IMR-90 (cell line): ENCODE results near the gene IFITM10. TPM values are rescaled to one million over a fixed set of nuclear protein-coding genes. Genes with fewer than 3 reads are reported as not detected.

Experiments
- ATAC-seq: fragments of 200-7000 bp; cut with Tn5 transposase; 2 replicates; pipeline ENCODE4 v1.9.1; 2020; ENCODE audit warnings: low read depth, mild to moderate bottlenecking, moderate library complexity
- BruUV-seq: library from RNA; stranded (reverse); fragments of 400-500 nt; replicated peaks from 2 replicates; lab custom pipeline; 2021; lab: Mats Ljungman, UMichigan
- CTCF ChIA-PET: fragments of 300-600 bp; formaldehyde crosslinking; extraction: SDS; loops from one replicate; lab custom pipeline; 2021; ENCODE audit warnings: antibody characterized with exemption; lab: Yijun Ruan, JAX
- POLR2A ChIA-PET: fragments of 300-600 bp; sonication (Branson Sonifier 250); formaldehyde crosslinking; loops from one replicate; lab custom pipeline; 2022; ENCODE audit warnings: antibody characterized with exemption; ENCODE audit not compliant: unreplicated experiment; lab: Charles Lee
- DNase-seq: peaks from one replicate; pipeline ENCODE4 v3.0.0; 2013
- H2AFZ ChIP-seq: replicated peaks from 2 replicates; pipeline ENCODE3; 2013; ENCODE audit warnings: low read length, mild to moderate bottlenecking; ENCODE audit not compliant: poor library complexity
- H2AK5ac ChIP-seq: 2 replicates; pipeline ENCODE4 v1.6.1; 2013; ENCODE audit warnings: low read depth, low read length, inconsistent platforms
- H2AK9ac ChIP-seq: replicated peaks from 2 replicates; pipeline ENCODE3; 2013; ENCODE audit warnings: mild to moderate bottlenecking, low read depth, low read length, moderate library complexity; ENCODE audit not compliant: poor library complexity
- H2BK120ac ChIP-seq: 2 replicates; pipeline ENCODE4 v1.6.1; 2013; ENCODE audit warnings: low read depth, low read length, inconsistent platforms
- H2BK15ac ChIP-seq: 3 replicates; pipeline ENCODE4 v1.6.1; 2013; ENCODE audit warnings: low read depth, low read length, inconsistent platforms
- H2BK20ac ChIP-seq: 2 replicates; pipeline ENCODE4 v1.6.1; 2013; ENCODE audit warnings: low read depth, mild to moderate bottlenecking, inconsistent platforms, low read length, moderate library complexity
- H2BK5ac ChIP-seq: 2 replicates; pipeline ENCODE4 v1.6.1; 2013; ENCODE audit warnings: mild to moderate bottlenecking, low read depth, low read length, inconsistent platforms; ENCODE audit not compliant: poor library complexity, severe bottlenecking
- H3K14ac ChIP-seq: replicated peaks from 2 replicates; pipeline ENCODE4 v1.6.1; 2013; ENCODE audit warnings: low read depth, low read length, inconsistent platforms
- H3K18ac ChIP-seq: 2 replicates; pipeline ENCODE4 v1.6.1; 2013; ENCODE audit warnings: low read depth, low read length, control low read depth
- H3K23ac ChIP-seq: 2 replicates; pipeline ENCODE4 v1.6.1; 2013; ENCODE audit warnings: low read depth, low read length, inconsistent platforms
- H3K27ac ChIP-seq: 2 replicates; pipeline ENCODE4 v1.5.1; 2013; ENCODE audit warnings: mild to moderate bottlenecking, control low read depth, low read length; ENCODE audit not compliant: insufficient read depth
- H3K27me3 ChIP-seq: 2 replicates; pipeline ENCODE4 v1.6.1; 2013; ENCODE audit warnings: low read length; ENCODE audit not compliant: control insufficient read depth, insufficient read depth
- H3K36me3 ChIP-seq: 2 replicates; pipeline ENCODE4 v1.6.1; 2013; ENCODE audit warnings: low read length, mixed read lengths; ENCODE audit not compliant: control insufficient read depth, insufficient read depth
- H3K4ac ChIP-seq: 2 replicates; pipeline ENCODE4 v1.6.1; 2013; ENCODE audit warnings: low read depth, low read length, inconsistent platforms
- H3K4me1 ChIP-seq: 2 replicates; pipeline ENCODE4 v1.6.1; 2013; ENCODE audit warnings: low read length, mixed read lengths; ENCODE audit not compliant: control insufficient read depth, insufficient read depth
- H3K4me2 ChIP-seq: 2 replicates; pipeline ENCODE4 v1.6.1; 2013; ENCODE audit warnings: low read depth, mild to moderate bottlenecking, control low read depth, low read length, moderate library complexity
- H3K4me3 ChIP-seq: 2 replicates; pipeline ENCODE4 v1.5.1; 2013; ENCODE audit warnings: low read depth, mild to moderate bottlenecking, control low read depth, low read length, moderate library complexity; ENCODE audit not compliant: insufficient read depth
- H3K56ac ChIP-seq: 2 replicates; pipeline ENCODE4 v1.6.1; 2013; ENCODE audit warnings: low read length, inconsistent platforms; ENCODE audit not compliant: insufficient read depth; ENCODE audit errors: extremely low read depth
- H3K79me1 ChIP-seq, 2 experiments: 2 replicates each; pipeline ENCODE4 v1.6.1; 2013; ENCODE audit warnings: low read length in 2 of 2, inconsistent platforms in 1 of 2, low read depth in 1 of 2
- H3K9ac ChIP-seq: 2 replicates; pipeline ENCODE4 v1.6.1; 2013; ENCODE audit warnings: low read depth, low read length, control low read depth
- H3K9me1 ChIP-seq: 2 replicates; pipeline ENCODE4 v1.6.1; 2013; ENCODE audit warnings: low read length, inconsistent platforms; ENCODE audit not compliant: insufficient read depth
- H3K9me3 ChIP-seq: 2 replicates; pipeline ENCODE4 v1.6.1; 2013; ENCODE audit warnings: low read length; ENCODE audit not compliant: control insufficient read depth, insufficient read depth
- H4K20me1 ChIP-seq: 2 replicates; pipeline ENCODE4 v1.6.1; 2013; ENCODE audit warnings: low read length, inconsistent platforms; ENCODE audit not compliant: insufficient read depth
- H4K5ac ChIP-seq: 2 replicates; pipeline ENCODE4 v1.6.1; 2013; ENCODE audit warnings: mild to moderate bottlenecking, low read depth, low read length, control low read depth
- H4K8ac ChIP-seq, 2 experiments: 2 replicates each; pipeline ENCODE4 v1.6.1; 2013; ENCODE audit warnings: low read depth in 2 of 2, low read length in 2 of 2, control low read depth in 1 of 2, inconsistent platforms in 1 of 2
- H4K91ac ChIP-seq: 2 replicates; pipeline ENCODE4 v1.6.1; 2013; ENCODE audit warnings: low read depth, low read length, inconsistent platforms; ENCODE audit not compliant: insufficient read depth
- CTCF ChIP-seq: conservative IDR thresholded peaks from 2 replicates; pipeline ENCODE4 v1.5.1; 2012; ENCODE audit warnings: mild to moderate bottlenecking, low read depth, low read length, improper control_type of control experiment
- NFE2L2 ChIP-seq: fragments of 150-350 bp; IDR thresholded peaks from 2 replicates; pipeline ENCODE4 v1.6.1; 2016; ENCODE audit warnings: low read depth, mild to moderate bottlenecking, low read length
- POLR2A ChIP-seq: IDR thresholded peaks from 2 replicates; pipeline ENCODE4 v1.6.1; 2012; ENCODE audit warnings: mild to moderate bottlenecking, low read depth, low read length
- WGBS, 2 experiments: methylation state at CpG; one replicate each; pipeline versions ENCODE4 v1.1.5 to v1.1.7; 2013; ENCODE audit warnings: missing lambda C conversion rate in 2 of 2; ENCODE audit not compliant: insufficient read length in 1 of 2; ENCODE audit errors: extremely low coverage in 2 of 2; 5-methylcytosine and 5-hydroxymethylcytosine counted together
- dilution Hi-C: fragments of 300-500 bp; cut with HindIII; formaldehyde crosslinking; loops from one replicate; pipeline ENCODE4 v1.14.3; 2018; ENCODE audit warnings: low sequenced_read_pairs; ENCODE audit not compliant: unreplicated experiment
- in situ Hi-C: fragments of 300-500 bp; cut with MboI; formaldehyde crosslinking; loops from 3 replicates; pipeline ENCODE4 v1.14.3; 2019; ENCODE audit warnings: low sequenced_read_pairs, inconsistent platforms, mixed read lengths
- intact Hi-C: fragments of 100-400 bp; cut with micrococcal nuclease; formaldehyde crosslinking; loops from 2 replicates; pipeline ENCODE4 v1.10.0; 2022
- polyA plus RNA-seq, 3 experiments: library from polyadenylated mRNA; depleted of rRNA; stranded (reverse); fragments of >200 nt; gene quantifications; 2 replicates each; pipeline ENCODE4 v1.2.3, GENCODE V29; 2012; ENCODE audit warnings: low replicate concordance in 1 of 3
- total RNA-seq: library from RNA; depleted of rRNA; stranded (reverse); fragments of >200 nt; gene quantifications from 2 replicates; pipeline ENCODE4 v1.2.3, GENCODE V29; 2012

Gene IFITM10
- total and polyA plus RNA-seq, 2 of the 4 experiments (the other 2 are of a cell fraction) = 0.15 to 0.18 TPM

- H3K18ac ChIP-seq = no peak overlapping the region
- no peak overlapping the region for H4K5ac ChIP-seq
- BruUV-seq = no TSS peak
- no peak overlapping the region for H2AFZ ChIP-seq
- no peak overlapping the region for H3K4me2 ChIP-seq
- H3K79me1 ChIP-seq = no peaks in the 10 kb centered on the region
- no peak overlapping the region for H3K9ac ChIP-seq
- WGBS, 2 experiments = 79% methylated on average over 7 of the region's 9 CpGs; no CpG with 5 or more reads in 1 of the 2 experiments
- H2BK15ac ChIP-seq = no peak overlapping the region
- no peaks in the 10 kb centered on the region for H3K36me3 ChIP-seq
- no peak for ATAC-seq
- H2BK20ac ChIP-seq = no peak overlapping the region
- DNase-seq = no peak
- dilution Hi-C loops = no loop called here
- no peaks in the 10 kb centered on the region for H3K9me3 ChIP-seq
- no peak overlapping the region for H3K4ac ChIP-seq
- H2BK120ac ChIP-seq = no peak overlapping the region
- peaks cover 5% of the 10 kb centered on the region; the same call in 1 of the 2 replicates for H3K9me1 ChIP-seq
- intact Hi-C loops = no loop called here
- H4K20me1 ChIP-seq = no peaks in the 10 kb centered on the region
- peaks cover 57% of the 10 kb centered on the region for H3K27me3 ChIP-seq
- no peak overlapping the region for H2AK5ac ChIP-seq
- H2AK9ac ChIP-seq = no peak overlapping the region
- no peak overlapping the region for H4K91ac ChIP-seq
- H3K27ac ChIP-seq = no peak overlapping the region
- no peak overlapping the region for H3K56ac ChIP-seq
- no peak overlapping the region for H3K4me3 ChIP-seq
- no peak overlapping the region for H3K14ac ChIP-seq
- TF ChIP-seq CTCF = no peak
- no peak for TF ChIP-seq POLR2A
- TF ChIP-seq NFE2L2 = 0 out of 2 replicates have a peak, but pooled peaks have one; percentile 21
- ChIA-PET POLR2A (no interaction called here), CTCF (no interaction called here)
- H3K23ac ChIP-seq = no peak overlapping the region
- in situ Hi-C loops = no loop called here
- H4K8ac ChIP-seq = no peak overlapping the region
- H2BK5ac ChIP-seq = no peak overlapping the region
- H3K4me1 ChIP-seq = no peaks in the 10 kb centered on the region
These were observed 20.7 kb downstream of the IFITM10 start for GRCh38 chr11:1729692-1730011.
